Bronchial epithelial cell (primary cell): ENCODE data around the gene KDM4B. TPM values are rescaled to one million over a fixed set of nuclear protein-coding genes. Genes with fewer than 3 reads are reported as not detected.

ENCODE experiments used
- DNase-seq: peaks from one replicate; pipeline ENCODE4 v3.0.0-alpha.2; 2010; ENCODE audit warnings: low read depth
- FAIRE-seq: peaks from 2 replicates; lab custom pipeline; 2011; peaks lifted over from hg19 to GRCh38; lab: Jason Lieb, UNC
- H3K27me3 ChIP-seq: 2 replicates; pipeline ENCODE4 v1.5.1; 2011; ENCODE audit warnings: low read length; ENCODE audit not compliant: control insufficient read depth, insufficient read depth
- H3K36me3 ChIP-seq: 2 replicates; pipeline ENCODE4 v1.5.1; 2011; ENCODE audit warnings: low read length; ENCODE audit not compliant: control insufficient read depth, insufficient read depth
- H3K4me3 ChIP-seq: 2 replicates; pipeline ENCODE4 v1.5.1; 2011; ENCODE audit warnings: mild to moderate bottlenecking, low read depth, low read length, control low read depth
- total RNA-seq: library from RNA; depleted of rRNA; stranded (reverse); fragments of >200 nt; gene quantifications from 2 replicates; pipeline ENCODE4 v1.2.1, GENCODE V29; 2014
- TF ChIP-seq, protein P1 (sequence below): IDR thresholded peaks from 2 replicates; pipeline ENCODE4 v1.5.1; 2011; ENCODE audit warnings: mild to moderate bottlenecking, moderate library complexity, low read length, control low read depth, inconsistent platforms; ENCODE audit not compliant: insufficient read depth, severe bottlenecking

The KDM4B gene
- total RNA-seq, 1 donor from 2014 or later, result 12.6 TPM

DNA sequence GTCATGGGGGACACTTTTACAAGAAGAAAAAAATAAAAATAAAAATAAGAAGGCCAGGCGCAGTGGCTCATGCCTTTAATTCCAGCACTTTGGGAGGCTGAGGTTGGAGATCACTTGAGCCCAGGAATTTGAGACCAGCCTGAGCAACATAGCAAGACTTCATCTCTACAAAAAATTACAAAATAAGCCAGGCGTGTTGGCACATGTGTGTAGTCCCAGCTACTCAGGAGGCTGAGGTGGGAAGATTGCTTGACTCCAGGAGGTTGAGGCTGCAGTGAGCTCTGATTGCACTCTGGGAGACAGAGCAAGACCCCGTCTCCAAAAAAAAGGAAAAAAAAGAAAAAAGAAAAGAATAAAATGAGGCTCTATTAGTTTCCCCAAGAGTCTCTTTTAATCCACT, 214.7 kb downstream of the KDM4B start:
- Histone ChIP-seq H3K27me3 (no peaks in the 10 kb centered on the region), H3K36me3 (no peaks in the 10 kb centered on the region), H3K4me3 (no peak overlapping the region)
- peak; percentile 59 for DNase-seq
- TF ChIP-seq, protein P1, sequence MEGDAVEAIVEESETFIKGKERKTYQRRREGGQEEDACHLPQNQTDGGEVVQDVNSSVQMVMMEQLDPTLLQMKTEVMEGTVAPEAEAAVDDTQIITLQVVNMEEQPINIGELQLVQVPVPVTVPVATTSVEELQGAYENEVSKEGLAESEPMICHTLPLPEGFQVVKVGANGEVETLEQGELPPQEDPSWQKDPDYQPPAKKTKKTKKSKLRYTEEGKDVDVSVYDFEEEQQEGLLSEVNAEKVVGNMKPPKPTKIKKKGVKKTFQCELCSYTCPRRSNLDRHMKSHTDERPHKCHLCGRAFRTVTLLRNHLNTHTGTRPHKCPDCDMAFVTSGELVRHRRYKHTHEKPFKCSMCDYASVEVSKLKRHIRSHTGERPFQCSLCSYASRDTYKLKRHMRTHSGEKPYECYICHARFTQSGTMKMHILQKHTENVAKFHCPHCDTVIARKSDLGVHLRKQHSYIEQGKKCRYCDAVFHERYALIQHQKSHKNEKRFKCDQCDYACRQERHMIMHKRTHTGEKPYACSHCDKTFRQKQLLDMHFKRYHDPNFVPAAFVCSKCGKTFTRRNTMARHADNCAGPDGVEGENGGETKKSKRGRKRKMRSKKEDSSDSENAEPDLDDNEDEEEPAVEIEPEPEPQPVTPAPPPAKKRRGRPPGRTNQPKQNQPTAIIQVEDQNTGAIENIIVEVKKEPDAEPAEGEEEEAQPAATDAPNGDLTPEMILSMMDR, result no peak
- no peak for FAIRE-seq

DNA sequence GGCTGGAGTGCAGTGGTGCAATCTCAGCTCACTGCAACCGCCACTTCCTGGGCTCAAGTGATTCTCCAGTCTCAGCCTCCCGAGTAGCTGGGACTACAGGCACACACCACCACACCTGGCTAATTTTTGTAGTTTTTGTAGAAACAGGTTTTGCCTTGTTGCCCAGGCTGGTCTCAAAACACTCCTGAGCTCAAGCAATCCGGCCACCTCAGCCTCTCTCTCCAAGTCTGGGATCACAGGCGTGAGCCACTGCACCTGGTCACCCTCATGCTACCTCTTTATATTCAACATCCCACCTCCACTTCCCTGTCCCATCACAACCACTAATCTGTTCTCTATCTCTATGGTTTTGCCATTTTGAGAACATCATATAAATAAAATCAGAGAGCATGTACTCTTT, 216.0 kb downstream of the KDM4B start:
- FAIRE-seq, result no peak
- H3K36me3 ChIP-seq, result no peaks in the 10 kb centered on the region
- TF ChIP-seq, protein P1, result no peak

DNA sequence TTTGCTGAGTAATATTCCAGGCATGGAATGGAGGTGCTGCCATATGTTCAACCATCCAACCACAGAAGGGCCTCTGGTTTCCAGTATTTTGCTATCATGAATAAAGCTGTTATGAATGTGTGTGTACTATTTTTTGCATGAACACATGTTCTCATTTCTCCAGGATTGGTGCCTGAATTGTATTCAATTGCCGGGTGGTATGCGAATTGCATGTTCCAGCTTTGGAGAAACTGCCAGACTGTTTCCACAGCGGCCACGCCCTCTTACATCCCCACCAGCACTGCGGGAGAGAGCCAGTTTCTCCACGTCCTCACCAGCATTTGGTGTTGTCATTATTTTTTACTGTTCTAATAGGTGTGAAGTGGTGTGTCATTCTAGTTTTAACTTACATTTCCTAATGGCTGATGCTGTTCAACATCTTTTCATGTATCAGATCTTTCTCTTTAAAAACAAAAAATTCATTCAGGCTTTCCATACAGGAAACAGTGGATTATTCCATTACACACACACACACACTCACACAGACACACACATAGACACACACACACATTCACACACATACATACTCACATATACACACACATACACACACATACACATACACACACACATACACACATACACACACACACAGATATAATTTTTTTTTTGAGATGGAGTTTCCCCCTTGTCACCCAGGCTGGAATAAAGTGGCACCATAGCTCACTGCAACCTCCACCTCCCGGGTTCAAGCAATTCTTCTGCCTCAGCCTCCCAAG, 217.6 kb downstream of the KDM4B start:
- TF ChIP-seq, protein P1, result no peak
- Histone ChIP-seq H3K27me3 (no peaks in the 10 kb centered on the region), H3K36me3 (no peaks in the 10 kb centered on the region), H3K4me3 (no peak overlapping the region)
- FAIRE-seq, result no peak
- DNase-seq, result peak; percentile 3

More for the DNA sequence above, 216.0 kb downstream of the KDM4B start:
- Histone ChIP-seq H3K4me3 (no peak overlapping the region), H3K27me3 (no peaks in the 10 kb centered on the region)
- DNase-seq, result no peak

DNA sequence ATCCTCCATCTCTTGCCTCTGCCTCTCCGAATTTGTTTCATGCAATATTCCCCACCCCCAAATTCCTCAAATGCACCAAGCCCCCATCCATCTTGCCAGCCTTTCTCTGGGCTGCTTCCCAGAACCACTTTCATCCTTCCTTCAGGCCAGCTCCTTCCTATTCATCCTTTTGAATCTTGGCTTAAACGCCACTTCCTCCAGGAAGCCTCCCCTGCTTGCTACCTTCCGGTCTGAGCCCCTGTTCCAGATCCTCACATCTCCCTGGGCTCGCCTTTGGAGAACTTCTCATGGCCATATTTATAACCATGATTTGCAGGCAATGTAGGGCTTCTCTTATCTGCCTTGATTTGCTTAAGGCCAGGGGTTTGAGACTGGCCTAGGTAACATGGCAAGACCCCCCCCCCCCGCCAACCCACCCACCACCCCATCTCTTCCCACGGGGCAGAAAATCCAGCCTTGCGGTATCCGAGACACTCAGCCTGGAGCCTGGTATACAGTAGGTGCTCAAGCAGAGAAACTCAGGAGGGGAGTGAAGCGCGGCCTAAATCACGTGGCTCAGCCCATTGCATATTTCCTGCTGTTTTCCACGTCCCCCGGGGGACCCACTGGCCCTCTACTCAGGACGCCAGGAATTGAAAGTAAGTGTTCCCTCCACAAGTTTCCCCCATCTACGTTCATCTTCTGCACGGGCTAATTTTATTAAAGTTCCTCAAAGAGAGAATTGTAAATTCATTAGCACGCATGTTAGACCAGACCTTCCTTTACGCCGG, 219.8 kb downstream of the KDM4B start:
- no peaks in the 10 kb centered on the region for H3K27me3 ChIP-seq
- no peak for FAIRE-seq
- H3K4me3 ChIP-seq, result no peak overlapping the region
- DNase-seq, result no peak
- TF ChIP-seq, protein P1, result no peak
- no peaks in the 10 kb centered on the region for H3K36me3 ChIP-seq

DNA sequence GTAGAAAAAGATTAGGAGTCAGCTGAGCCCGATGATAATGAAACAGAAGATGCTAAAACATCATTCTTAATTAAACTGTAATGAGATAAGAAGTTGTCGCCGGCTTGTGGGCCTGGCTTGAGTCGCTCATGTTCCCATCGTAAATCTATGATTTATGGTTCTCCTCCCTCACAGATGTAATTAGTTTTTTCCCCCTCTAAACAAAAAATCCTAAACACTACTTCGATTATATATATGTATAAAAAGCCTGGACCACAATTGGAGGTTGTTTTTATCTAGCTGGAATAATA, 220.3 kb downstream of the KDM4B start:
- no peaks in the 10 kb centered on the region for H3K36me3 ChIP-seq
- H3K4me3 ChIP-seq, result no peak overlapping the region
- TF ChIP-seq, protein P1, result no peak
- FAIRE-seq (no peak), DNase-seq (no peak)
- no peaks in the 10 kb centered on the region for H3K27me3 ChIP-seq
